Stimulated activated CD8-positive, alpha-beta memory T cell treated with anti-CD3 and anti-CD28 coated beads, Interleukin-12 subunit alpha, Interleukin-12 subunit beta, amount 100 ng/mL, for 24 hours (primary cell): ENCODE results near the gene ZNF230.

Source experiments
- DNase-seq: peaks from one replicate; pipeline ENCODE4 v3.0.0-alpha.2; 2020; ENCODE audit errors: extremely low read depth

ZNF230 gene

GRCh38 chr19:44002566-44003460, at the start of gene ZNF230:
Gene ZNF230, plus strand, starts transcription at chr19:44002957. Its CDS starts 4,122 bp downstream, at chr19:44007079.
- peak; percentile 52 for DNase-seq

- DNase-seq: no peak
These were observed 45.9 kb upstream of the ZNF230 start for GRCh38 chr19:43956827-43957226.

GRCh38 chr19:43957891-43958290, 44.9 kb upstream of the ZNF230 start:
- DNase-seq: no peak

GRCh38 chr19:43960411-43960810, 42.3 kb upstream of the ZNF230 start:
- DNase-seq: no peak

- no peak for DNase-seq
These were observed 36.6 kb upstream of the ZNF230 start for GRCh38 chr19:43966079-43966694.

GRCh38 chr19:43976732-43977131, 26.0 kb upstream of the ZNF230 start:
- no peak for DNase-seq

GRCh38 chr19:43983544-43983911, 19.2 kb upstream of the ZNF230 start:
- no peak for DNase-seq

GRCh38 chr19:43983912-43984686, 18.7 kb upstream of the ZNF230 start, which contains the start of gene ZNF155:
Gene ZNF155, plus strand, starts transcription at chr19:43984188. Its CDS starts 4,356 bp downstream, at chr19:43988544.
- DNase-seq: peak; percentile 39

- no peak for DNase-seq
These were observed 18.1 kb upstream of the ZNF230 start for GRCh38 chr19:43984687-43985000.

- no peak for DNase-seq
These were observed 5.0 kb upstream of the ZNF230 start for GRCh38 chr19:43997631-43998290.

- DNase-seq: no peak
These were observed 568 bp upstream of the ZNF230 start for GRCh38 chr19:44002212-44002565.

- no peak for DNase-seq
These were observed 778 bp downstream of the ZNF230 start for GRCh38 chr19:44003461-44004009.

GRCh38 chr19:44005973-44006372, 3.2 kb downstream of the ZNF230 start:
- DNase-seq: no peak

GRCh38 chr19:44007473-44007872, 4.7 kb downstream of the ZNF230 start:
- DNase-seq: no peak

GRCh38 chr19:44010468-44010867, 7.7 kb downstream of the ZNF230 start:
- DNase-seq: no peak

GRCh38 chr19:44019498-44019897, 16.7 kb downstream of the ZNF230 start:
- no peak for DNase-seq

- DNase-seq: no peak
These were observed 18.5 kb downstream of the ZNF230 start for GRCh38 chr19:44021221-44021620.

GRCh38 chr19:44024900-44025216, 22.1 kb downstream of the ZNF230 start:
- no peak for DNase-seq

- DNase-seq: peak; percentile 52
These were observed 22.6 kb downstream of the ZNF230 start, which contains the start of gene ZNF222 for GRCh38 chr19:44025217-44025936. Gene ZNF222, plus strand, starts transcription at chr19:44025379. Its CDS starts 58 bp downstream, at chr19:44025437.

- no peak for DNase-seq
These were observed 23.9 kb downstream of the ZNF230 start for GRCh38 chr19:44026622-44027021.

- DNase-seq: no peak
These were observed 29.3 kb downstream of the ZNF230 start for GRCh38 chr19:44032001-44032610.
